GM19099 (cell line): ENCODE data around the gene EXOC3L4.

Experiments used
- POLR2A ChIP-seq: IDR thresholded peaks from 3 replicates; pipeline ENCODE4 v1.6.1; 2011; ENCODE audit warnings: low read depth; ENCODE audit not compliant: insufficient read length; ENCODE audit errors: extremely low read depth

Gene EXOC3L4

DNA sequence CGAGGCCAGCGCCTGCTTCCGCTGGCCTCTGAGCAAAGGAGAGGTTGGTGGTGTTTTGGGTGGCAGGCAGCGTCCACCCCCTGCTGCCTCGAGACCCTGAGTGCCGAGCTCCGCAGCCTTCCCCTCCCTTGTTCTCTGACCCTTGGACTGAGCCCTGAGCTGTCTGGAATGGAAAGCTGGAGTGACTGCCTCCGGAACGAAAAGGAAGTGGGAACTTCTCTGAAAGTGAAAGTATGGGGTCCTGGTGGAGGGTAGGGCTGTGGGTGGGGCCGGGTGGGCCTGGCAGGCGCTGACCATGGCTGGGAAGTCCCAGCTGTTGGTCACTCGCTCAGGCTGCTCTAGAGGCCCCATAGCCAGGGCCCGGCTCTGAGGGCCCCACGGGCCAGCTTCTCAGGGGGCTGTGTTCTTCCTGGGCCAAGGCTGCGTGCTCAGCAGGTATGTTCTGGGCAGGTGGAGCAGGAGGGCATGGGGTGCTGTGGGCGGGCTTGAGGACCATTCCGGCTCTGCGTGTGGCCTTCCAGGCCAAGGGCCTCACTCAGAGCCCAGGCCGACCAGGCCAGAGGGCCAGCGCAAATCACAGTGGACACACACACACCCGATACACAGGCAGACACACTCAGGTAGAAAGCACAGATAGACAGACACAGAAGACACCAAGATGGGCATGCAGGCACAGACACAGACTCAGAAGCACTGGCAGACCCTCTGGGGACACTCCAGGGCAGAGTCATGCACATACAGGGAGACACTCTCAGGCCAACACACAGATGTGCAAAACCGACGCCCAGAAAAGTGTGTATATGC, at the start of gene EXOC3L4:
TSS of gene EXOC3L4 (plus strand) at position 320 of the 804 bp plus-strand sequence. CDS start 5,495 bp downstream, outside the sequence.
- TF ChIP-seq POLR2A = no peak

DNA sequence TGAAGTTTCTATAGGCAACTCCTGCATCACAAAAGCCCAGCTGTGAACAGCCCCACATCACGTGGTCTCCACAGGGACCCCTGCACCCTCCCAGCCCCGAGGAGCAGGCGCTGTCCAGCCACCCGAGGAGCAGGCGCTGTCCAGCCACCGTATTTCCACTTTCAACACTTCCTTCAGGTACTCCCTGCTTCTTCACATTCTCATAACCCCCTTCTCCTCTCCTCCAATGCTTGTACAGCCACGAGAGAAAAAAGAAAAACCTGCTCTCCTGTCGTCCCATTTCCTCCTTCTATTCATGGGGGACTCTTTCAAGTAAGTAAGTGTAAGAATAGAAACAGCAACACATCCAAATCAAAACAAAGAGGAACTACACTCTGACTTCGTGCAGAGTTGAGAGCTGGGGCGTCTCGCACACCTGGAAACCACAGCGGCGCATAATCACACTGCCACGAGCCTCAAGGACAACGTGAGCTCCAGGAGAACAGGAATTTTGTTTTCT, 49.1 kb upstream of the EXOC3L4 start:
- TF ChIP-seq POLR2A = no peak

DNA sequence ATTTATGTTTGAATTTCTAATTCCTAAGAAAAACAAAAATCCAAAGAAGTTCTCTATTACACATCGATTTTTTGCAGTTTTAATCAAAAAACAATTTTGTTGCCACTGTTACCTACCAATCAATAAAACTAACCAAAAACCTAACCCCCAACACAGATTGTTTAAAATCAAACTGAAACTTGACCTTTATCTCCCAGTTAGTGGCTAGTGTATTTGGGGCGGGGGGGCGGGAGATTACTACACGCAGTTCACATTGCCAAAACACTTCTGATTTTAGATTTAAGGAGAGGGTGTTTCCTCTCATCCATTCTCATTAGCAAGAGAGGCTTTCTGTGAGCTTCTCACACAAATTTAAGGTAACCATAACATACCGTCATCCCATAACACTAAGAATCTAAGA, 43.6 kb upstream of the EXOC3L4 start:
- TF ChIP-seq POLR2A = no peak

DNA sequence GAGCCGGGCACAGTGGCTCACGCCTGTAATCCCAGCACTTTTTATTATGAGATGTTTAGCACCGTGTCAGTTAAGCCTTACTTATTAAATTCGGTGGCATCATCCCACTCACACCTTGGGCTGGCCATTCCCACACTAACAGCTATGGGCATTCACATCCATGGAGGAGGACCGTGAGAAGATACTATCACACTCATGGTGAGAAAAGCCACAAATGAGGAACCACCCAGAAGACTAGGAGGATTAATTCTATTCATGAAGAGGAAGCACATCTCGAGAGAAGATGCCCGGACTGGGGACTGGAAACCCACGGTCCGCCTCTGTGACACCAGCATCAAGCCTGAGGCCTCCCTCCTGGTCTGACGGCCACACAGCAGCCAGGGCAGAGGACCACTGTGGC, 42.1 kb upstream of the EXOC3L4 start:
- TF ChIP-seq POLR2A = no peak

DNA sequence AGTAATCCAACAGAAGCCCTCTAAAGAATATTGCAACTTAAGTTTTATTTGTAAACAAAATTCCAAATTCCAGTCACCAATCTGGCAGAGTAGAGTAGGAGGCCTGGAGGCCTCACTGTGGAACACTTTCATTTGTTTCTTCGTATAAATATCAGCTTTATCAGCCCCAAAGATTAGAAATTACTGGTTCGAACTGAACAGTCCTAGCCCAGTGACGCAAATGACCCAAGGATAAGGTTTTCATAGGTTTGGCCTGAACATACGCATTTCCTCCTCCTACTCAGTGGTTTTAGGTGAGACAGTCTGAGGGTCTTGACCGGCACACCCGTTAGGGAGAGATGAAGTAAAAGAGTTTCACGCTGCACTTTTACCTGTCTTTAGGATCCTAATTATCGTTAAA, 38.8 kb upstream of the EXOC3L4 start:
- no peak for TF ChIP-seq POLR2A

DNA sequence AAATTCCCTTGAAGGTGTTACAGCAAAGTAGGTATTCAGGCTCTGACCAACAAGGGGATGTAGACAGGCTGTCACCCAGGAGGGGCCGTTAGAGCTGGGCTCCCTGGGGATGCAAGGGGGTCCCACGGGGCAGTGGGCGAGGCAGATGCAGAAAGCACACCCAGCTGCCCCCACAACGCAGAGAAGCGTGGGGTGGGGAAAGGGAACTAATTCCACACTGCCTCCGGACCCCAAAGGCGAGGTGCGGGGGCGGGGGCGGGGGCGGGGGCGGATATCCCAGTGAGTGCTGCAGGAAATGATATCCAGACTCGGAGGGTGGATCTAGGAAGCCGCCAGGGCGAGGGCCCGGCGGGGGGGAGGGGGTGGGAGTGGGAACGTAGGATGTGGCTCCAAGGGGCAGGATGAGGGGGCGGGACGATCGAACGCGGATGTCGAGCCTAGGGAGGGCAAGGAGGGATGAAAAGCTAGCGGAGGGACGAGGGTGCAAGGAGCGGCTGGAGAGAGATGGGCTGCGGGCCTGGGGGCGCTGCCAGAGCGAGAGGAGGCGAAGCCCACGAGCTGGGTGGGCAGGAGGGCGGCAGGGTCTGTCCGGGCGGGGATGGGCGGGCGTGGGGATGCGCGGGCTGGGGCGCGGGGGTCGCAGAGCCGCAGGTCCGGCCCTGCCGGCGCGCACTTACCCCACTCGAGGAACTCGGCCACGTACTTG, 38.0 kb upstream of the EXOC3L4 start:
- no peak for TF ChIP-seq POLR2A

DNA sequence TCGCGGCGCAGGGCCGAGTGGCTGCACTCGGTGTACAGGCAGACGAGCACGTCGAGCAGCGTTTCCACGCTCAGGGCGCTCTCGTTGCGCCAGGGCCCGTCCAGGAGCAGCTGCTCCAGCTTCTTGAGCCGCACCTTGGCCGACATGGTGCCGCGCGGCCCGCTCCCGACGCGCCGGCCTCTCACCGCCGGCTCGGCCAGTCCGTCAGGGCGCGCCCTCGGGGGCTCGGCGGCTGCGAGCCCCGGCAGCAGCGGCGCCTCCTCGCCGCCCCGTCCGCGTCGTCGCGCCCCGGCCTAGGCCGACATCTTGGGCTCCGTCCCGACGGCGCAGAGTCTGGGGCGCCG, 37.5 kb upstream of the EXOC3L4 start:
- no peak for TF ChIP-seq POLR2A

DNA sequence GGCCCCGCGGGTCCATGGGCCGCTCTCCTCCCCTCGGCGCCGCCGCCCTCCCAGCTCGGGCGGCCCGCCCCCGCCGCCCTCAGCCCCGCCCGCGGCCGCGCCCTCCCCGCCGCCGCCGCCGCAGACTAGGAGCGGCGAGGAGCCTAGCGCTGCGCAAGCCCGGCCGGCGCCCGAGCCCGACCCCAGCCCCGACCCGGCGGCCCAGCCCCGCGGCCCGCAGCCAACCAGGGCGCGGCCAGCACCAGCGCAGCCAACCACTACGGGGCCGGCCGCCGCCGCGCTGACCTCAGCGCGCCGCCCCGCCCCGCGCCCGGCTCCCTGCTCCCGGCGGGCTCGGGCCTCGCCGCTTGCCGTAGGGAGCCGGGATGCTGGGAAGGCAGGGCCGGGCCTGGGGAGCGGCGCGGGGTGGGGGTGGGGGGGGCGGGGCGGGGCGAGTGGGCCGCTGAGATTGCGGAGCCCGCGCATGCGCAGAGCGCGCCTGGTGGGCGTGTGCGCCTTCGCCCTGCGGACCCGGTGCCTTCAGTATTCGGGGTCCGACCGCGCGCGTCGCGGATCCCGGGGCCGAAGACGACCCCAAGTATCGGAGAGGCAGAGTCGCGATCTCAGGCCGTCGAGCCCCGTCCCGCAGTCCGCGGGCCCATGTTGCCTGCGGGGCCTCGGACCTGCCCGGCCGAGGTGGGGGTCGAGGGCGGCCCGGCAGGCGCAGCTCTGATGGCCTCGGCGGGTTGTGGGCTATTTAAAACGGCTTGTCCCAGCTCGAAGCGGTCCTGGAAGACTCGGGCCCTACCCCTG, 37.0 kb upstream of the EXOC3L4 start, which contains the start of gene CDC42BPB:
TSS of gene CDC42BPB (minus strand) at position 178 of the 792 bp plus-strand sequence. CDS start 376 bp downstream, outside the sequence.
- no peak for TF ChIP-seq POLR2A

DNA sequence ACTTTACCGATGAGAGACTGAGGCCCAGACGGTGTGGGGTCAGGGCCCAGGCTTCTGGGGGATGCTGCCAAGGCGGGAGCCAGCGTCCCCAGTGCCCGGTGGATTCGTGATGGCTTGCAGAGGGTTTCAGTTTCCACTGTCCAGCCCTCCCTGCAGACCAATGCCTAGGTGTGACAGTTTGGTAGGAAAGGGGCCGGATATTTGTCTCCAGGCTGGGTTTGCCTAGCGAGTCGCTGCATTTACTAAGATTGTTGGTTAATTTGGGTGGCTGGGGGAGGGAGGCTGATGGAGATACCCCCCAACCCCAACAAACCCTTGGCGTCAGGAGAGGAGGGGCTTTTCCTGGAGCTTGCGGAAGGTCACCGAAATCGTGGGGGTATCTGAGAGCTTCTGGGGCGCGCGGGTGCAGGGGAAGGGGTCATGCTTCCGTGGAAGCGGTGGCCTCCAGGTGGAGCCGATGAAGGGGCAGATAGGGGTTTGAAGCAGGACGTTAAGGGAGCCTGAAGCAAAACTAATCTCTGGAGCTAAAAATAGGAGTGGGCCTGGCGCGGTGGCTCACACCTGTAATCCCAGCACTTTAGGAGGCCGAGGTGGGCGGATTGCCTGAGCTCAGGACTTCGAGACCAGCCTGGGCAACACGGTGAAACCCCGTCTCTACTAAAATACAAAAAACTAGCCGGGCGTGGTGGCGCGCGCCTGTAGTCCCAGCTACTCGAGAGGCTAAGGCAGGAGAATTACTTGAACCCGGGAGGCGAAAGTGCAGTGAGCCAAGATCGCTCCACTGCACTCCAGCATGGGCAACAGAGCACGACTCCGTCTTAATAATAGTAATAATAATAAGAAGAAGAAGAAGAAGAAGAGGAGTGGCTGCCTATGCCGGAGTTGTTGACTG, 36.1 kb upstream of the EXOC3L4 start:
- TF ChIP-seq POLR2A = no peak

DNA sequence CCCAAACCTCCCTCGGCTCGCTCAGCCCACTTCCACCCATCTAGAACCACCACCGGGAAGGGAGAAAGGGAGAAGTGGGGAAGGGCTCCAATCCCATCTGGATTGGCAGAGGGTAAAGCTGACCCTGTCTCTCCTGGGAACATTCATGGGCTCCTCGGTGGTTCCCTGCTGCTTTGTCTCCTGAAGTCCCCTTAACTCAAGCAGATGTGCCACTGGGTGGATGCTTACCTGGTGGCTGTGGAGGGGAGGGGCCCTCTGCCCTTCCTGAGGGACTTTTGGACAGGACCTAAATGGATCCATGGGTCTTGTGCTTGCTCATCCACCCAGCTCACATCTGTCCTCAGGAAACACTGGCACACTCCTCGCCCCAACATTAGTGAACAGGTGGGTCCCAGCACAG, 35.0 kb upstream of the EXOC3L4 start:
- TF ChIP-seq POLR2A = no peak

DNA sequence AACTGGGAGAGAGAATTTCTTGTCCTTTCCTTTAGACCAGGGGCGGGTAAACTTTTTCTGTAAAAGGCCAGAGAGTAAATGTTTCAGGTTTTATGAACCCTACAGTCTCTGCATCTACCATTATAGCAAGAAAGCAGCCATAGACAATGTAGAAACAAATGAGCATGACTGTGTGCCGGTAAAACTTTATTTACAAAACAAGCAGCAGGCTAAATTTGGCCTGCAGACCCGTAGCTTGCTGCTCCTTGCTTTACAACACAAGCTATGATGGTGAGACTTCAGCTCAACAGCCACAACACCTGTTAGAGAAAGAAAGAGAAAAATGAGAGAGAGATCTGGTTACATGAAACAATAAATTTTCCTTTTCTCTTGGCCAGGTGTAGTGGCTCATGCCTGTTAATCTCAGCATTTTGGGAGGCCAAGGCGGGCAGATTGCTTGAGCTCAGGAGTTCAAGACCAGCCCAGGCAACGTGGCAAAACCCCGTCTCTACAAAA, 33.0 kb upstream of the EXOC3L4 start:
- no peak for TF ChIP-seq POLR2A

DNA sequence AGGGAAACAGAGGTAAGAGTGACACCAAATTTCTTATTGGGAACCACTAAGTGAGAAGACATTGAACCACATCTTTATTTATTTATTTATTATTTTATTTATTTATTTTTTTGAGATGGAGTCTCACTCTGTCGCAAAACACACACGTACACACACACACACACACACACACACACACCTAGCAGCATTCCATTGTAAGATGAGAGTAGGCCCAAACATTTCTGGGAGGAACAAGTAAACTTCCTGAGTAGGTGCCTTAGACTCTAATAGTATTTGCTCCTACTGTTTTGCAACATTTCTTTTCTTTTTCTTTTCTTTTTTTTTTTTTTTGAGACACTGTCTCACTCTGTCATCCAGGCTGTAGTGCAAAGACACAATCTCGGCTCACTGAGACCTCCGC, 30.1 kb upstream of the EXOC3L4 start:
- no peak for TF ChIP-seq POLR2A

DNA sequence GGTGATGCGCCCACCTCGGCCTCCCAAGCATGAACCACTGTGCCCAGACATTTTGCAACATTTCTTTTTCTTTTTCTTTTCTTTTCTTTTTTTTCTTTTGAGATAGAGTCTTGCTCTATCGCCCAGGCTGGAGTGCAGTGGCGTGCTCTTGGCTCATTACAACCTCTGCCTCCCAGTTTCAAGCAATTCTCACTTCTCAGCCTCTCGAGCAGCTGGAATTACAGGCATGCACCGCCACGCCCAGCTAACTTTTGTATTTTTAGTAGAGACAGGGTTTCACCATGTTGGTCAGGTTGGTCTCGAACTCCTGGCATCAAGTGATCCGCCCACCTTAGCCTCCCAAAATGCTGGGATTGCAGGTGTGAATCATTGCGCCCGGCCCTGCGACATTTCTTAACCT, 29.5 kb upstream of the EXOC3L4 start:
- TF ChIP-seq POLR2A = no peak

DNA sequence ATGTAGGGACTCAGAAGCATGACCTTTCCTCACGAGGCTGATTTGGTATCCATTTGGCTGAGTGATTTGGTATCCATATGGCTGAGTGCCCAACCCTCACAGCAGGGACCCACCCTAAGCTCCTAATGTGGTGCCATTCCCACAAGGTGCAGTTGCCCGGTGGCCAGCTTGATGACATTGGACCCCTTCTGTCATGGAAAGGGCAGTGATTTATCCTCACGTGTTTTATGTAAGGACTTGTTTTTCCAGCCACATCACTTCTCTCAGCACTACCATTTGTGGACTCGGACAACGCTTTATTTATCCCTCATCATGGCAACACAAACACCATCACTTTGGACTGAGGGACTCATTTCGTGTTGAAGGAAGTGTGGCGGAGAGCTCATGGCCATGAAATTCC, 28.7 kb upstream of the EXOC3L4 start:
- TF ChIP-seq POLR2A = no peak
